HCT116 (cell line): ENCODE results near the gene TRUB1. TPM values are rescaled to one million over a fixed set of nuclear protein-coding genes. Genes with fewer than 3 reads are reported as not detected.

Experiments
- ATAC-seq: fragments of 200-7000 bp; cut with Tn5 transposase; 2 replicates; pipeline ENCODE4 v1.9.1; 2020; ENCODE audit warnings: mild to moderate bottlenecking, moderate library complexity
- BruUV-seq: library from RNA; stranded (reverse); fragments of 400-500 nt; replicated peaks from 2 replicates; lab custom pipeline; 2021; lab: Mats Ljungman, UMichigan
- CTCF ChIA-PET: fragments of 300-600 bp; sonication (Branson Sonifier 250); formaldehyde crosslinking; loops from one replicate; lab custom pipeline; 2021; ENCODE audit warnings: antibody characterized with exemption; lab: Charles Lee
- POLR2A ChIA-PET: fragments of 300-600, 350-600 bp; sonication (Branson Sonifier 250); formaldehyde crosslinking; loops from one replicate; lab custom pipeline; 2021; ENCODE audit warnings: antibody characterized with exemption; lab: Charles Lee
- RAD21 ChIA-PET, 2 experiments: fragments of 300-600 bp; sonication (Branson Sonifier 250); formaldehyde crosslinking; loops; one replicate each; lab custom pipeline; 2023; ENCODE audit warnings: low total read pairs in 2 of 2; ENCODE audit not compliant: uncharacterized antibody in 2 of 2, unreplicated experiment in 2 of 2, low non-redundant PET in 1 of 2; lab: Charles Lee
- DNase-seq: peaks from one replicate; pipeline ENCODE4 v3.0.0-alpha.2; 2010; ENCODE audit warnings: low read depth, low spot score
- H2AFZ ChIP-seq: fragments of 200-600 bp; shearing (Covaris generic), sonication (generic); 2 replicates; pipeline ENCODE4 v1.6.1; 2017; ENCODE audit warnings: low read depth, mixed run types, mixed read lengths, antibody characterized with exemption, low read length; ENCODE audit not compliant: poor library complexity, severe bottlenecking
- H3K27ac ChIP-seq: 2 replicates; pipeline ENCODE4 v1.5.1; 2012; ENCODE audit warnings: low read depth, low read length
- H3K27me3 ChIP-seq: fragments of 200-600 bp; sonication (generic); 2 replicates; pipeline ENCODE4 v1.6.1; 2016; ENCODE audit warnings: mixed run types, low read length, mixed read lengths; ENCODE audit not compliant: insufficient read depth
- H3K36me3 ChIP-seq, 2 experiments: fragments of 200-500 bp in 1 of 2; fragments of 200-600 bp in 1 of 2; sonication (Bioruptor generic) in 1 of 2; sonication (generic) in 1 of 2; 2 replicates each; pipeline versions ENCODE4 v1.5.1 to v1.6.1; 2014 to 2016; ENCODE audit warnings: low read length in 2 of 2, inconsistent platforms in 1 of 2, mixed read lengths in 1 of 2, mixed run types in 1 of 2; ENCODE audit not compliant: insufficient read depth in 2 of 2, control insufficient read depth in 1 of 2
- H3K4me1 ChIP-seq, 2 experiments: fragments of 200-600 bp in 1 of 2; sonication (generic) in 1 of 2; 2 replicates each; pipeline versions ENCODE4 v1.5.1 to v1.6.1; 2012 to 2017; ENCODE audit warnings: low read length in 2 of 2, inconsistent platforms in 1 of 2, mild to moderate bottlenecking in 1 of 2, mixed read lengths in 1 of 2, mixed run types in 1 of 2, moderate library complexity in 1 of 2; ENCODE audit not compliant: insufficient read depth in 2 of 2, control insufficient read depth in 1 of 2
- H3K4me2 ChIP-seq: fragments of 200-600 bp; sonication (generic); 2 replicates; pipeline ENCODE4 v1.6.1; 2017; ENCODE audit warnings: mixed run types, low read length, mixed read lengths
- H3K4me3 ChIP-seq, 2 experiments: fragments of 200-600 bp in 1 of 2; sonication (generic) in 1 of 2; replicated peaks in 1 of 2; 2 replicates each; pipeline ENCODE4 v1.5.1; 2011 to 2016; ENCODE audit warnings: low read length in 2 of 2, control low read depth in 1 of 2, low read depth in 1 of 2, mild to moderate bottlenecking in 1 of 2, mixed read lengths in 1 of 2, mixed run types in 1 of 2
- H3K79me2 ChIP-seq: fragments of 200-600 bp; sonication (generic); 2 replicates; pipeline ENCODE4 v1.6.1; 2017; ENCODE audit warnings: mild to moderate bottlenecking, mixed run types, low read length, moderate library complexity, mixed read lengths; ENCODE audit not compliant: insufficient read depth
- H3K9ac ChIP-seq: fragments of 200-600 bp; sonication (generic); 2 replicates; pipeline ENCODE4 v1.6.1; 2016; ENCODE audit warnings: low read length, mixed read lengths
- H3K9me2 ChIP-seq: fragments of 200-600 bp; sonication (generic), shearing (Covaris generic); 2 replicates; pipeline ENCODE4 v1.6.1; 2017; ENCODE audit warnings: mixed run types, mild to moderate bottlenecking, moderate library complexity; ENCODE audit not compliant: insufficient read depth
- H3K9me3 ChIP-seq, 2 experiments: fragments of 200-500 bp in 1 of 2; fragments of 200-600 bp in 1 of 2; sonication (Bioruptor generic) in 1 of 2; sonication (generic) in 1 of 2; 2 replicates each; pipeline ENCODE4 v1.6.1; 2014 to 2017; ENCODE audit warnings: low read length in 2 of 2, mixed read lengths in 2 of 2, inconsistent platforms in 1 of 2, low read depth in 1 of 2, mild to moderate bottlenecking in 1 of 2, mixed run types in 1 of 2, moderate library complexity in 1 of 2; ENCODE audit not compliant: control insufficient read depth in 1 of 2, insufficient read depth in 1 of 2
- H4K20me1 ChIP-seq: fragments of 200-600 bp; sonication (generic), shearing (Covaris generic); 2 replicates; pipeline ENCODE4 v1.6.1; 2017; ENCODE audit warnings: mixed run types, mild to moderate bottlenecking, moderate library complexity; ENCODE audit not compliant: insufficient read depth
- CBX3 ChIP-seq: IDR thresholded peaks from 2 replicates; pipeline ENCODE4 v1.6.1; 2012; ENCODE audit warnings: low read depth
- CEBPB ChIP-seq: IDR thresholded peaks from 2 replicates; pipeline ENCODE4 v1.6.1; 2012; ENCODE audit warnings: low read depth
- POLR2A ChIP-seq: IDR thresholded peaks from 2 replicates; pipeline ENCODE4 v1.7.0; 2011; ENCODE audit warnings: borderline replicate concordance; ENCODE audit not compliant: insufficient read depth, insufficient read length; ENCODE audit errors: extremely low read depth
- POLR2AphosphoS5 ChIP-seq: IDR thresholded peaks from 2 replicates; pipeline ENCODE4 v1.6.1; 2011; ENCODE audit warnings: mild to moderate bottlenecking, low read depth, low read length, moderate library complexity
- SP1 ChIP-seq: IDR thresholded peaks from 2 replicates; pipeline ENCODE4 v1.6.1; 2012; ENCODE audit warnings: low read depth
- TCF7L2 ChIP-seq: IDR thresholded peaks from 2 replicates; pipeline ENCODE4 v1.7.0; 2011; ENCODE audit warnings: borderline replicate concordance, inconsistent platforms; ENCODE audit not compliant: insufficient read depth, insufficient read length; ENCODE audit errors: extremely low read depth
- YY1 ChIP-seq: IDR thresholded peaks from 2 replicates; pipeline ENCODE4 v1.6.1; 2011; ENCODE audit warnings: low read length, low read depth, moderate library complexity, mild to moderate bottlenecking; ENCODE audit not compliant: insufficient replicate concordance; ENCODE audit errors: extremely low read depth
- ZNF274 ChIP-seq: fragments of 200-500 bp; sonication (Bioruptor generic); IDR thresholded peaks from 2 replicates; pipeline ENCODE4 v1.6.1; 2014; ENCODE audit warnings: mild to moderate bottlenecking, low read depth, low read length, inconsistent platforms
- intact Hi-C: fragments of 100-400 bp; cut with micrococcal nuclease; formaldehyde crosslinking; loops from 2 replicates; pipeline ENCODE4 v1.10.0; 2022
- total RNA-seq: library from RNA; stranded (reverse); gene quantifications from one replicate; pipeline ENCODE4 v1.2.1, GENCODE V29; 2021; ENCODE audit not compliant: unreplicated experiment

Gene TRUB1
- total RNA-seq, 1 experiment from 2014 or later: 44.1 TPM

DNA sequence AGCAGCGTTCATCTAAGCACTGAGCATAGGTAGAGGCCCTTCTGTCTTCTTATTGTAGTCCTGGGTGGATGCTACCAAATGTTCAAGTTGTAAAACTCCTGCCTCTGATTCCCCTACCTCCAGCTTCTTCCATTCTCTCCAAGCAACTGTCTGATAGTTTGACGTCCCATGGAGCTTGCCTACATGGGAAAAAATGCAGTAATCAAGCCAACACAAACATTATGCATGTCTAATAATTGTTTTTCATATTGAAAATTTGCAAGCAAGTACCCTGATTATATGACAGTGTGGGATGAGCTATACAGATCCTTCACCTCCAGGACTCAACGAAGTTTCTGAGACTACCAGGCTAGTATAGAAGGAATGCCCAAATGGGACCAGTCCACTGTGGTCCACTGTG is 31.0 kb upstream of the TRUB1 start:
- ChIA-PET POLR2A (no interaction called here), CTCF (no interaction called here), RAD21 (no interaction called here)
- DNase-seq: no peak
- no peaks in the 10 kb centered on the region for H4K20me1 ChIP-seq
- TF ChIP-seq TCF7L2 (no peak), CEBPB (no peak), CBX3 (no peak), POLR2A (no peak), POLR2AphosphoS5 (no peak)
- ATAC-seq: no peak
- no peaks in the 10 kb centered on the region for H3K36me3 ChIP-seq
- H3K79me2 ChIP-seq: no peaks in the 10 kb centered on the region
- H3K4me3 ChIP-seq: no peak overlapping the region
- no peaks in the 10 kb centered on the region for H3K9me2 ChIP-seq
- H3K27me3 ChIP-seq: no peaks in the 10 kb centered on the region
- H3K27ac ChIP-seq: no peak overlapping the region
- no TSS peak for BruUV-seq
- H3K4me1 ChIP-seq: peaks cover 12% of the 10 kb centered on the region in 2 experiments; a peak in 3 of 4 replicates
- no peak overlapping the region for H3K4me2 ChIP-seq
- no peak overlapping the region for H2AFZ ChIP-seq
- no peaks in the 10 kb centered on the region for H3K9me3 ChIP-seq
- H3K9ac ChIP-seq: no peak overlapping the region
- intact Hi-C loops: no loop called here

DNA sequence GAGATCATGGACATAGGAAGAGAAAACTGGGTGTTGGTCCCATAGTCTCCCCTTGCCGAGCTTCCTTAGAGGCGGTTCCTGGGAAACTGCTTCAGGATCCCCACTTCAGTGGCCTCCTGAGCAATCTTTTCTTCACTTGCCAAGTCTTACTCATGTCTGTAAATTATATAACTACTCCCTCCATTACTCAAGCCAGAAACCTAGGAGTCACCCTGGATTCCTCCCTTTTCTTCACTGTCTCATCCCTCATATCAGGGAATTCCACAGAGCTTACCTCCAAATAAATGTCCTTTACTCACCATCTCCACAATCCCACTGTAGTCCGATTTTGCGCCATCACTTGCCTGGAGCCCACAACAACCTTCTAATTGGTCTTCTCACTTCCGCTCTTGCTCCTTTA is 29.1 kb upstream of the TRUB1 start:
- ATAC-seq (no peak), DNase-seq (no peak)
- ChIA-PET POLR2A (no interaction called here), CTCF (interaction anchor here (1.2 kb wide), 1 partner anchor 32 kb away, joined by 3 read pairs; no protein-coding TSS in a partner anchor), RAD21 (no interaction called here)
- Histone ChIP-seq H3K27me3 (no peaks in the 10 kb centered on the region), H3K4me1 (peaks cover 12% of the 10 kb centered on the region in 2 experiments; a peak in 3 of 4 replicates), H4K20me1 (no peaks in the 10 kb centered on the region), H2AFZ (no peak overlapping the region), H3K9ac (no peak overlapping the region), H3K79me2 (no peaks in the 10 kb centered on the region), H3K9me2 (no peaks in the 10 kb centered on the region), H3K27ac (no peak overlapping the region), H3K4me2 (no peak overlapping the region), H3K9me3 (no peaks in the 10 kb centered on the region), H3K36me3 (no peaks in the 10 kb centered on the region), H3K4me3 (no peak overlapping the region)
- TF ChIP-seq ZNF274: no peak
- no peak for TF ChIP-seq YY1
- TF ChIP-seq CBX3: no peak
- no peak for TF ChIP-seq SP1
- intact Hi-C loops: no loop called here
- BruUV-seq: no TSS peak
